Transverse colon (tissue), 4 donors: ENCODE results near the gene C2. TPM values are rescaled to one million over a fixed set of nuclear protein-coding genes. Genes with fewer than 3 reads are reported as not detected.

Experiments
- DNase-seq: peaks from one replicate; pipeline ENCODE4 v3.0.0-alpha.2; 2019
- H3K27ac ChIP-seq, 4 donors: fragments of 200-600 bp; sonication (generic); 2 replicates each; pipeline ENCODE4 v1.5.1; 2016 to 2018; ENCODE audit warnings: inconsistent platforms in 4 of 4
- H3K27me3 ChIP-seq: fragments of 200-600 bp; sonication (generic); 2 replicates; pipeline ENCODE4 v1.5.1; 2017; ENCODE audit warnings: inconsistent platforms
- H3K36me3 ChIP-seq, 4 donors: fragments of 200-600 bp; sonication (generic); 2 replicates each; pipeline ENCODE4 v1.5.1; 2017 to 2019; ENCODE audit warnings: inconsistent platforms in 4 of 4
- H3K4me1 ChIP-seq, 4 donors: fragments of 200-600 bp; sonication (generic); 2 replicates each; pipeline ENCODE4 v1.5.1; 2017 to 2020; ENCODE audit warnings: inconsistent platforms in 4 of 4
- H3K4me3 ChIP-seq, 4 donors: fragments of 200-600 bp; sonication (generic); 1 replicate in 1 of 4; 2 replicates in 3 of 4; pipeline versions ENCODE4 v1.5.1 to v1.6.1; 2017 to 2019; ENCODE audit warnings: inconsistent platforms in 4 of 4
- H3K9me3 ChIP-seq, 2 donors: fragments of 200-600 bp; sonication (generic); 2 replicates each; pipeline ENCODE4 v1.5.1; 2017 to 2019; ENCODE audit warnings: inconsistent platforms in 2 of 2
- EP300 ChIP-seq: sonication (generic); formaldehyde crosslinking; IDR thresholded peaks from one replicate; pipeline ENCODE4 v1.6.1; 2017; ENCODE audit warnings: antibody characterized with exemption, low read depth
- POLR2A ChIP-seq: fragments of 450-650 bp; IDR thresholded peaks from one replicate; pipeline ENCODE4 v1.6.1; 2016; ENCODE audit warnings: antibody characterized with exemption, mild to moderate bottlenecking, moderate library complexity
- POLR2AphosphoS5 ChIP-seq, 3 donors: sonication (generic); formaldehyde crosslinking; IDR thresholded peaks; one replicate each; pipeline ENCODE4 v1.6.1; 2016; ENCODE audit warnings: antibody characterized with exemption in 3 of 3
- WGBS, 2 donors: methylation state at CpG; one replicate each; pipeline ENCODE4 v1.1.5; 2018; ENCODE audit warnings: low coverage in 1 of 2; 5-methylcytosine and 5-hydroxymethylcytosine counted together
- in situ Hi-C, 4 donors: fragments of 200-750 bp; cut with MboI; loops; one replicate each; pipeline versions ENCODE4 v1.15.0 to v1.15.1; 2017; ENCODE audit warnings: low sequenced_read_pairs in 3 of 4, low pct_ligation_motif_present in 1 of 4, low pct_unique_long_range_greater_than_20kb in 1 of 4
- intact Hi-C: fragments of 100-400 bp; cut with DNase I; formaldehyde crosslinking; loops from one replicate; pipeline ENCODE4 v1.15.1; 2023; ENCODE audit warnings: low total_unique reads
- total RNA-seq, 4 donors: library from RNA; depleted of rRNA; stranded (reverse); fragments of >200 nt; gene quantifications; one replicate each; pipeline ENCODE4 v1.1.0, GENCODE V29; 2016
- TF ChIP-seq, protein P1 (sequence below), 5 experiments: fragments of 200-600 bp in 3 of 5; fragments of 450-650 bp in 2 of 5; sonication (generic) in 3 of 5; IDR thresholded peaks; 1 replicate in 2 of 5; 2 replicates in 3 of 5; pipeline ENCODE4 v1.5.1; 2016 to 2017; ENCODE audit warnings: antibody characterized with exemption in 5 of 5, inconsistent platforms in 3 of 5, mild to moderate bottlenecking in 2 of 5, moderate library complexity in 1 of 5

The C2 gene
- total RNA-seq, 4 donors from 2014 or later = 4.6 to 9.4 (median 7.5) TPM

- H3K36me3 ChIP-seq = peaks cover 0 to 35% (median 16%) of the 10 kb centered on the region in 4 donors
- TF ChIP-seq POLR2AphosphoS5 (IDR thresholded peaks at IDR 0.05) (no peak), EP300 (no peak), POLR2A (no peak)
- TF ChIP-seq, protein P1, sequence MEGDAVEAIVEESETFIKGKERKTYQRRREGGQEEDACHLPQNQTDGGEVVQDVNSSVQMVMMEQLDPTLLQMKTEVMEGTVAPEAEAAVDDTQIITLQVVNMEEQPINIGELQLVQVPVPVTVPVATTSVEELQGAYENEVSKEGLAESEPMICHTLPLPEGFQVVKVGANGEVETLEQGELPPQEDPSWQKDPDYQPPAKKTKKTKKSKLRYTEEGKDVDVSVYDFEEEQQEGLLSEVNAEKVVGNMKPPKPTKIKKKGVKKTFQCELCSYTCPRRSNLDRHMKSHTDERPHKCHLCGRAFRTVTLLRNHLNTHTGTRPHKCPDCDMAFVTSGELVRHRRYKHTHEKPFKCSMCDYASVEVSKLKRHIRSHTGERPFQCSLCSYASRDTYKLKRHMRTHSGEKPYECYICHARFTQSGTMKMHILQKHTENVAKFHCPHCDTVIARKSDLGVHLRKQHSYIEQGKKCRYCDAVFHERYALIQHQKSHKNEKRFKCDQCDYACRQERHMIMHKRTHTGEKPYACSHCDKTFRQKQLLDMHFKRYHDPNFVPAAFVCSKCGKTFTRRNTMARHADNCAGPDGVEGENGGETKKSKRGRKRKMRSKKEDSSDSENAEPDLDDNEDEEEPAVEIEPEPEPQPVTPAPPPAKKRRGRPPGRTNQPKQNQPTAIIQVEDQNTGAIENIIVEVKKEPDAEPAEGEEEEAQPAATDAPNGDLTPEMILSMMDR (IDR thresholded peaks at IDR 0.05) = no peak
- in situ Hi-C loops = no loop called here
- no peaks in the 10 kb centered on the region for H3K9me3 ChIP-seq
- WGBS, 2 donors = 86 to 93% methylated on average over 4 to 12 of the region's 12 CpGs
- no peak for DNase-seq
- peaks cover 0 to 12% (median 8%) of the 10 kb centered on the region in 4 donors for H3K4me1 ChIP-seq
- no peak overlapping the region for H3K4me3 ChIP-seq
- no peak overlapping the region for H3K27ac ChIP-seq
- intact Hi-C loops = no loop called here
- H3K27me3 ChIP-seq = no peaks in the 10 kb centered on the region
Observed at GRCh38 chr6:31883676-31884075, 43.8 kb upstream of the C2 start.

- Histone ChIP-seq H3K36me3 (peaks cover 0 to 37% (median 16%) of the 10 kb centered on the region in 4 donors), H3K9me3 (no peaks in the 10 kb centered on the region), H3K4me1 (peaks cover 0 to 7% (median 4%) of the 10 kb centered on the region in 4 donors), H3K27ac (no peak overlapping the region), H3K4me3 (no peak overlapping the region), H3K27me3 (no peaks in the 10 kb centered on the region)
- TF ChIP-seq POLR2A (no peak), EP300 (no peak)
- TF ChIP-seq, protein P1 (IDR thresholded peaks at IDR 0.05) = no peak
- in situ Hi-C loops (no loop called here), intact Hi-C loops (no loop called here)
- 94% methylated on average over 21 of the region's 22 CpGs; no CpG with 5 or more reads in 1 of the 2 donors for whole genome bisulfite sequencing, 2 donors
- DNase-seq = no peak
Observed at GRCh38 chr6:31884528-31885035, 42.9 kb upstream of the C2 start.

GRCh38 chr6:31886541-31886991 lies 41.0 kb upstream of the C2 start:
- no peaks in the 10 kb centered on the region for H3K27me3 ChIP-seq
- H3K36me3 ChIP-seq = peaks cover 0 to 36% (median 9%) of the 10 kb centered on the region in 4 donors
- H3K27ac ChIP-seq = no peak overlapping the region
- TF ChIP-seq, protein P1 (IDR thresholded peaks at IDR 0.05) = no peak
- TF ChIP-seq POLR2A = peak; percentile 17
- no peak overlapping the region for H3K4me3 ChIP-seq
- H3K4me1 ChIP-seq = no peaks in the 10 kb centered on the region
- H3K9me3 ChIP-seq = no peaks in the 10 kb centered on the region
- in situ Hi-C loops (no loop called here), intact Hi-C loops (no loop called here)
- no peak for DNase-seq
- WGBS, 2 donors = 94% methylated on average over 15 of the region's 18 CpGs; no CpG with 5 or more reads in 1 of the 2 donors

GRCh38 chr6:31887173-31888007 lies 40.1 kb upstream of the C2 start:
- H3K36me3 ChIP-seq = peaks cover 0 to 36% (median 8%) of the 10 kb centered on the region in 4 donors
- no peak overlapping the region for H3K27ac ChIP-seq
- in situ Hi-C loops = no loop called here
- no peak overlapping the region for H3K4me3 ChIP-seq
- H3K27me3 ChIP-seq = no peaks in the 10 kb centered on the region
- intact Hi-C loops = no loop called here
- 91% methylated on average over 19 of the region's 19 CpGs; no CpG with 5 or more reads in 1 of the 2 donors for WGBS, 2 donors
- DNase-seq = no peak
- H3K9me3 ChIP-seq = no peaks in the 10 kb centered on the region
- TF ChIP-seq, protein P1 (IDR thresholded peaks at IDR 0.05) = no peak
- no peak for TF ChIP-seq POLR2A
- no peak for TF ChIP-seq EP300
- TF ChIP-seq POLR2AphosphoS5 (IDR thresholded peaks at IDR 0.05) = no peak
- no peaks in the 10 kb centered on the region for H3K4me1 ChIP-seq
